Epithelial cell of esophagus (primary cell): ENCODE results near the gene ZNF839.
"Not testable (repeated sequence)": the region's sequence is repeated elsewhere in the genome, so short reads cannot be mapped to it uniquely, and the experiment has no call there.

Experiments used
- DNase-seq: peaks from one replicate; pipeline ENCODE4 v3.0.0; 2010; ENCODE audit warnings: low read depth
- H3K4me3 ChIP-seq: 2 replicates; pipeline ENCODE4 v1.5.1; 2011; ENCODE audit warnings: mild to moderate bottlenecking, low read length, control low read depth
- CTCF ChIP-seq: IDR thresholded peaks from 2 replicates; pipeline ENCODE4 v1.5.1; 2011; ENCODE audit warnings: low read depth, mild to moderate bottlenecking, low read length, control low read depth, inconsistent platforms; ENCODE audit not compliant: insufficient read depth; ENCODE audit errors: missing control alignments

ZNF839 gene

GRCh38 chr14:102344084-102344483 lies 24.5 kb downstream of the ZNF839 start:
- no peak for DNase-seq
- H3K4me3 ChIP-seq, result no peak overlapping the region
- no peak for TF ChIP-seq CTCF

- no peak for DNase-seq
- H3K4me3 ChIP-seq, result no peak overlapping the region
- no peak for TF ChIP-seq CTCF
Measured at GRCh38 chr14:102344485-102344884, 24.9 kb downstream of the ZNF839 start.

- DNase-seq, result no peak
- no peak for TF ChIP-seq CTCF
- H3K4me3 ChIP-seq, result no peak overlapping the region
Measured at GRCh38 chr14:102345232-102345631, 25.7 kb downstream of the ZNF839 start.

GRCh38 chr14:102346645-102347044 lies 27.1 kb downstream of the ZNF839 start:
- no peak for DNase-seq
- no peak overlapping the region for H3K4me3 ChIP-seq
- no peak for TF ChIP-seq CTCF

- no peak overlapping the region for H3K4me3 ChIP-seq
- TF ChIP-seq CTCF, result no peak
- DNase-seq, result no peak
Measured at GRCh38 chr14:102348376-102348775, 28.8 kb downstream of the ZNF839 start.

GRCh38 chr14:102351023-102351422 lies 31.5 kb downstream of the ZNF839 start:
- TF ChIP-seq CTCF, result no peak
- H3K4me3 ChIP-seq, result no peak overlapping the region
- DNase-seq, result no peak

- H3K4me3 ChIP-seq, result not testable (repeated sequence)
- DNase-seq, result peak; percentile 18
Measured at GRCh38 chr14:102351593-102351992, 32.0 kb downstream of the ZNF839 start.

GRCh38 chr14:102352213-102352612 lies 32.7 kb downstream of the ZNF839 start:
- TF ChIP-seq CTCF, result no peak
- no peak for DNase-seq

More at GRCh38 chr14:102352213-102352612, 32.7 kb downstream of the ZNF839 start:
- no peak overlapping the region for H3K4me3 ChIP-seq
